NK-92 (cell line): ENCODE results near the gene ENDOG.
"Not testable (repeated sequence)": the region's sequence is repeated elsewhere in the genome, so short reads cannot be mapped to it uniquely, and the experiment has no call there.

Source experiments
- DNase-seq: peaks from one replicate; lab custom pipeline; 2025; ENCODE audit not compliant: unreplicated experiment; lab: John Stamatoyannopoulos, UW

The ENDOG gene

DNA sequence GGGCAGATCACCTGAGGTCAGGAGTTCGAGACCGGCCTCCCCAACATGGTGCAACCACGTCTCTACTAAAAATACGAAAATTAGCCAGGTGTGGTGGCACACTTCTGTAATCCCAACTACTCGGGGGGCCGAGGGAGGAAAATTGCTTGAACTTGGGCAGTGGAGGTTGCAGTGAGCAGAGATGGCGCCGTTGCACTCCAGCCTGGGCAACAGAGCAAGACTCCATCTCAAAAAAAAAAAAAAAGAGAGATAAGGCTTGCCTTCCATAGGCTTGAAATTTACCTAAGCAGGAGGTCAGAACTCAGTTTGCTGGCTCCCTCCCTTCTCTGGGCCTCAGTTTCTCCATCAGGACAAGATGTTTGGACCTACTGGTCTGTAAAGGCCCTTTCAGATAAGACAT, 10.0 kb downstream of the ENDOG start:
- DNase-seq: no peak

DNA sequence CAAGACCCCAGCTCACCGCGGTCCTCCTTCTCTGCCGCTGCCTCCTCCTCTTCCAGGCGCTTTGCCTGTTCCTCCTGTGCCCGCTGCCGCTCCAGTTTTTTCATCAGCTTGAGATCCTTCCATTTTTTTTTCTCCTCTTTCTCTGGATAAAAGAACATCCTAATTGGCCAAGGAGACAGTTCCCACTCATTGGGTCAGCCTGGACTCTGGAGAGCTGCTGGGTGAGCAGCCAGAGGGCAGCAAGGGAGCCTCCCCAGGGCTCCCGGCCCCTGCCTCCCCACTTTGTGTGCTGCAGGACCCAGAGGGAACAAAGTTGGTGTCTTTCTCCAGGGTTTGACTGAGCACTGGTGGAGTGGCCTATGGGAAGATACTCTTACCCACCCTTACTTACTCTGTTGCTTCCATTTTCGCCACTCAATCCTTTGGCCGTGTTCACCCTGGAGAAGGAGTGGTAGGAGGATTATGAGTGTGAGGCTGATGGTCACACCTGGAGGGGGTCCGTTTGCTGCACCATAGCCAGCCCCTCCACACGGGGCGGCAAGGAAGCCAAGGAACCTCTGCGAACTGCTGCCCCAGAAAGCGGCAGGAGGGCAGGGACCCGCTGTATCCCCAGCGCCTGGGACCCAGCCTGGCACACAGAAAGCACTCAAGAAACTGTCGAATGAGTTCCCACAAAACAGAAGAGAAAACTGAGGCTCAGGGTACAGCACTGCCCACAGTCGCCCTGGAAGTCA, 10.6 kb downstream of the ENDOG start:
- no peak for DNase-seq

DNA sequence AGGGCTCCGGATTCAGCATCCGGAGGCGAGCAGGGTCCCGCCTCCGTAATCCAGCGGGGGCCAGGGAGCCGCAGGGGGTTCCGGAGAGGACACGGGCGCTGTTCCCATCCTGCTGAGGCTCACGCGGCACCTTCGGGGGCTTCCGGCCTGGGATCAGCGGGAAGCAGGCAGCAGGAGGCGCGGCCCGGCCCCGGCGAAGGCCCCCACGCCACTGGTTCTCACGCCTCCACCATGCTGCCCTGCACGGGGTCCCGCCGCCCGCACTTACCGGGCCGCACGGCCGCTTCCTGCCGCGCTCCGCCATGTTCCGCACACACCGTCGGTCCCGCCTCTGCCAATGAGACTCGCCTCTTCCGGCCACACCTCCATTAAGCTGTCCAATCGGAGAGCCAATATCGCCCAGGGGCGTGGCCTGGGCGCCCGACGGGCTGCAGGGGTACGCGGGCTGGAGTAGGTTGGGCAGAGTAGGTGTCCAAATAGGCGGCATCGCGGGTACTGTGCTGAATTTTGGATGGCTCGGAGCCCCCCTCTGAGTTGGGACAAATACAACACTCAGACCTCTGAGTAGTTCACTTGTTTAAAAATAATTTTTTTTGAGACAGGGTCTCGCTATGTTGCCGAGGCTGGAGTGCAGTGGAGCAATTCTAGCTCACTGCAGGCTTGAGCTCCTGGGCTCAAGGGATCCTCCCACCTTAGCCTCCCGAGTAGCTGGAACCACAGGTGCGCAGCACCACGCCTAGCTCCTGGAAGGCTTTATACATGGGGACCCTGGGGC, 11.4 kb downstream of the ENDOG start, which contains the start of gene SPOUT1:
SPOUT1 (minus strand) TSS at position 318 of the 775 bp plus-strand sequence; CDS start at position 304, 14 bp downstream.
- DNase-seq: peak; percentile 49

DNA sequence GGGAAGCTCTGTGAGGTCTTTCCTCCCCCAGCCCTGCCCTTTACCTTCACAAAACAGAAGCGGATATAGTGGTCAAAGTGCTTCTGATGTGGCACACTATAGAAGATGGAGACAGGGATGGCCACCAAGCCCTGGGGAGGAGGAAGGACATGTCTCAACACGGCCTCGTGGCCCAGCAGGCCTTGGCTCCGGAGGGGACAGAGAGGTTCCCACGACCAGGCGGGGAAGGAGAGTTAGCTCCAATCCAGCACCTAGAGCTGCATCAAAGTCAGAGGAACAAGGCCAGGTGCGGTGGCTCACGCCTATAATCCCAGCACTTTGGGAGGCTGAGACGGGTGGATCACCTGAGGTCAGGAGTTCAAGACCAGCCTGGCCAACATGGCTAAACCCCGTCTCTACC, 15.4 kb downstream of the ENDOG start:
- no peak for DNase-seq

DNA sequence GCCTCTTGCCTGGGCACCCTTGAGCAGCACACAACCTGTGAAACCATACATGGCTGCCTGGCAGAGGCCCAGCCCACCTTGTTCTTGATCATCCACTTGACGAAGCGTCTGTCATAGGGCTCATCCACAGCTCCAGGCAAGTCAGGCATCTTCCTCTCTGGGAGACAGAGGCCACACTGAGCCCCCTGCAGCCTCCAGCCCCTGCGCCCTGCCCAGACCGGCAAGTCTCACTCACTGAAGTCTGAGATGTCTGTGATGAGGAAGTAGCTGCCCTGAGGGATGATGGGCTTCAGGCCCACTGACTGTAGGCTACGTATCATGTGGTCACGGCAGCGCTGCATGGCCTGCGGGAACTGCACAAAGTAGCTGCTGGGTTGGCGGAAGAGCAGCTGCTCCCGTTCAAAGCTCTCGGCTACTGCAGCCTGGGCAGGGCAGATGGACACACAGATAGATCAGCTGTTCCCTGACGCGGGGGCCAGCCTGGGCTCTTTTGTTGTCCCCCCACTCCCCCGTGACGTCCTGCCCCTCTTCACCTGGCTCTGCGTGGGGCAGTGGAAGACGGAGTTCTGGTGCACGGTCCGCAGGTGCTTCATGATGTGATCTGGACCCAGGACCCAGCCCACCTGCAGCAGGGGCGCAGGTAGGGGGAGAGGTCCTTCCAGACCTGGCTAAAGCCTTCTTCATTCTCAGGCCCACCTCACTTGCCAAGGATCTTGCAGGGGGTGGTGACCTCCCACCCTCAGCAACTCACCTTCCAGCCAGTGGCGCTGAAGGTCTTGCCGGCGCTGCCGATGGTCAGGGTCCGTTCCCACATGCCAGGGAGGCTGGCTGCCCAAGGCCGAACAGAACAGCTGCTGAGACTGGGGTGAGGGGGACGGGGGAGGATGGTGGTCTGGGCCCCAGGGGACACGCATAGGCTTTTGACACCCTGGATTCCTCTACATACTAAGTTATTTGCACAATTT, 17.2 kb downstream of the ENDOG start:
- DNase-seq: no peak

DNA sequence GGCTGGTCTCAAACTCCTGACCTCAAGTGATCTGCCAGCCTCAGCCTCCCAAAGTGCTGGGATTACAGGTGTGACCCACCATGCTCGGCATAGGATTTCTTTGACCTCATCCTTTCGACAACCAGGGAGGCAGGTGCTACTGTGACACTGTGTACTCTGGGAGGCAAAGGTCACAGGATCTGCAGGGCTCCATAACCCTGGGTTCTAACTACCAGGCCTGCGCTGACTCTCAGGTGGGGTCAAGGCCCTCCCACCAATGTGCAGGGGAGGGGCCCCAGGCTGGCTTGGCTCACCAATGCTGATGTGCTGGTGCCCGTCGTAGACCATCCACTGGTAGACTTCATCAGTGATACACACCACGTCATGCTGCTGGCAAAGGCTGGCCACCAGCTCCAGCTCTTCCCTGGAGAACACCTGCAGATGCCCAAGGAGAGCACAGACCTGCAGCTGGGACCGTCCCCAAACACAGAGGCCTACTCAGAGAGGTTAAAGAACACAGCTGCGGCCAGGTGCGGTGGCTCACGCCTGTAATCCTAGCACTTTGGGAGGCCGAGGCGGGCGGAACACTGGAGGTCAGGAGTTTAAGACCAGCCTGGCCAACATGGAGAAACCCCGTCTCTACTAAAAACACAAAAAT, 18.3 kb downstream of the ENDOG start:
- DNase-seq: no peak

DNA sequence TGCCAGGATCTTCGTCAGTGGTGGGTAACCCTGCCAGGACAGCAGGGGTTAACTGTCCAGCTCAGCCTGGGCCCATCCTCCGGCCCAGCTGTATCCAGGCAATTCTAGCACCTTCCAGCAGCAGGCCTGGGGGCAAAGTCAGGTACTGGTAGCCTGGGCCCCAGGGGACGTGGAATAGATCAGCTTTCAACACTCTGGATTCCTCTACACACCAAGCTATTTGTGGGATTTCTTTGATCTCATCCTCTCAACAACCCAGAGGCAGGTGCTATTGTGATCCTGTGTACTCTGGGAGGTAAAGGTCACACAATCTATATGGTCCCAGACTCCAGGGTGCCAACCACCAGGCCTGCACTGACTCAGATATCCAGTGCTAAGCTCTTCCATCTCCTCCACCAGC, 20.0 kb downstream of the ENDOG start:
- no peak for DNase-seq

DNA sequence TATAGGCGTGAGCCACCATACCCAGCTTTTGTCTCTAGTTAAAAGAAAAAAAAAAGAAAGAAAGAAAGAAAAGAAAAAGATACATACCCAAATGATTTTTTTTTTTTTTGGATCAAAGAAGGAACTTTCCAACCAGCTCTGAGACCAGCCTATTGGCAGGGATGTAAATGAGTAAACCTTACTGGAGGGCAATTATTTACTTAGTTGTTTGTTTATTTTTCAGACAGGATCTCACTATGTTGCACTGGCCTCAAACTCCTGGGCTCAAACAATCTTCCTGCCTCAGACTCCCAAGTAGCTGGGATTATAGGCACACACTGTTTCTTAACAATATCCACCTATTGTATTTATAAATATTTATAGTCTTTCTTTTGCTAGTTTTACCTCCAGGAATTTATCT, 22.2 kb downstream of the ENDOG start:
- DNase-seq: no peak

DNA sequence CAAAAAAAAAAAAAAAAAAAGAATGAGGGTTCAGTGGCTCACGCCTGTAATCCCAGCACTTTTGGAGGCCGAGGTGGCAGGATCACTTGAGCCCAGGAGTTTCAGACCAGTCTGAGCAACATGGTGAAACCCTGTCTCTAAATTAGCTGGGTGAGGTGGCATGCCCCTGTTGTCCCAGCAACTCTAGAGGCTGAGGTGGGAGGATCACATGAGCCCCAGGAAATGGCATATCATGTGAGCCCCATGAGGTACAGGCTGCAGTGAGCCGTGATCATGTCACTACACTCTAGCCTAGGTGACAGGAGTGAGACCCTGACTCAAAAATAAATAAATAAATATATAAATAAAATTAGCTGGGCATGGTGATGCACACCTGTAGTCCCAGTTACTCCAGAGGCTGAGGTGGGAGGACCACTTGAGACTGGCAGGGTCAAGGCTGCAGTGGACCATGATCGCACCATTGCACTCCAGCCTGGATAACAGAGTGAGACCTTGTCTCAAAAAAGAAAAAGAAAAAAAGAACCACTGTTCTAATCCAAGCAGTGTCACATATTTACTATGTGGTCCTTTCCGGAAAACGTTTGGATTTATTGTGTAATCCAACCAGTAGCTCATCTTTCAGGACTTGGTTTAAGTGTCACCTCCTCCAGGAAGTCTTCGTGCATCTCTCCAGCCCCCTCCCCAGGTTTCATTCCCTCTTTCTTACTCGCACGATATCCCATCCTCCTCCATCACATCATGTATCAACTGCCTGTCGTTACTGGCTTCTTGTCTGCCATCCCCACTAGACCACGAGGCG, 23.6 kb downstream of the ENDOG start:
- no peak for DNase-seq

DNA sequence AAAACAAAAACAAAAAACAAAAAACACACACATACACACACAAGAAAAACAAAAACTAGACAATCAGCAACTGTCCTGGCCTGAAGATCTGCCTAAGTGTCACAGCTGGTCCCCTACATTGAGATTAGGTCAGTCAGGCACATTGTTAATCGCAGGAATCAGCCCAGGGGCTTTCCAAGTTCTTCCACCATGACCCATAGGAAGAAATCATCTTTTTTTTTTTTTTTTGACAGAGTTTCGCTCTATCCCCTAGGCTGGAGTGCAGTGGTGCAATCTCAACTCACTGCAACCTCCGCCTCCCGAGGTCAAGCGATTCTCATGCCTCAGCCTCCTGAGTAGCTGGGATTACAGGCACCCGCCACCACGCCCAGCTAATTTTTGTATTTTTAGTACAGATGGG, 24.9 kb downstream of the ENDOG start:
- not testable (repeated sequence) for DNase-seq

DNA sequence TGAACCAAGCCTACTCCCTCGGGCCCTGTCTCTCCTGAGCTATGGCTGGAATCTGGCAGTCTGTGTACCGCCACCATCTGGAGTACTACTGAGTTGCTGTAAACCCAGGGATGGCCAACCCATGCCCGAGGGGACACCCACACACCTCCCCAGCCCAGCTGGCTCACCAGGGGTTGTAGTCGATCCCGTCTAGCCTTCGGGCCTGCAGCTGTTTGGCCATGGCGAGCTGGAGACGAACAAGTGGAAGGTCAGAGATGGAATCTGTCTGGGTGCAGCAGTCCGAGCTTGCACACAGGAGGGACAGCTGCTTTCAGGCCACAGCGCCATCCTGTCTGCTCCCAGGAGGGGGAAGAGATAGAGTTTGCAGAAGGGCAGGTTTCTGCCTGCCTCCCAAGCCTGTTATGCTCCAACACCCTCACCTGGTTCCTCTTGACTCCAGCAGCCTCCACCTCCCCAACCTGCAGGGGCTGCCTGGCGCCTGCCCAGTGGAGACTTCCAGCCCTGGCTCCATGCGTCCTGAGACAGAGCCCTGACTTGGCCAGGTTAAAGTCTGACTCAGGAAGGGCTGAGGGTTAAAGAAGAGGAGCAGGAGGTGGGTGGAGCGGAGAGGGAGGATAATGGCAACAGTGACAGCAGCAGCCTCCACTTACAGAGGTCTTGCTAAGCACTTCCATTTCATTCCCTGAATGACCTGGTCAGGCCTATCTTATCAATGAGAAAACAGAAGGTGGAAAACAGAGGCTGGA, 27.1 kb downstream of the ENDOG start:
- no peak for DNase-seq

DNA sequence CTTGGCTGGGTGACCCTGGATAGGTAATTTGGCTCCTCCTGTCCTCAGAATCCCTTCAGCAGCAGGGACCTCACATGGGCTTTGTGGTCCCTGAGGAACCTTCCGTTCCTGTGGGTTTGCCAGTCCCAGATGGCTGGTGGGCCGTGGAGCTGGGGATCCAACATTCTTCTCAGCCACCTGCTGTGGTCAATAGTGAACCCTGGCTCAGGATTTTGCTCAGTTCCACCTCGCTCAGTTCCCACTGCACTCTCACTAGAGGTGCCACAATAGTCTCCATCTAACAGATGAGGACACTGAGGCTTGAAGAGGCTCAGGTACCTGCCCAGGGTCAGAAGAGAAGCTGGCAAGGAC, 28.4 kb downstream of the ENDOG start:
- DNase-seq: no peak

DNA sequence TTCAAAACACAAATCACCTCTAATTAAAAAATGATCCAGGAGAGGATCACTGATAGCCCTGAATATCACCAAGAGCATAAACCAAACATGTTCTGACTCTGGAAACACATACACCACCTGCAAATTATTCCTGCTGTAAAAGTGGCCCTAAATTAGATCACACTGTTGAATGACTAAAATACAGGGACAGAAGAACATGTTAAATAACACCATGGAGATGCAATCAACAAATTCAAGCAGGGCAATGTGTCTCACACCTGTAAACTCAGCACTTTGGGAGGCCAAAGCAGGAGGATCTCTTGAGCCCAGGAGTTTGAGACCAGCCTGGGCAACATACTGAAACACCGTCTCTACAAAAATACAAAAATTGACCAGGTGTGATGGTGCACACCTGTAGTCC, 29.5 kb downstream of the ENDOG start:
- DNase-seq: no peak

DNA sequence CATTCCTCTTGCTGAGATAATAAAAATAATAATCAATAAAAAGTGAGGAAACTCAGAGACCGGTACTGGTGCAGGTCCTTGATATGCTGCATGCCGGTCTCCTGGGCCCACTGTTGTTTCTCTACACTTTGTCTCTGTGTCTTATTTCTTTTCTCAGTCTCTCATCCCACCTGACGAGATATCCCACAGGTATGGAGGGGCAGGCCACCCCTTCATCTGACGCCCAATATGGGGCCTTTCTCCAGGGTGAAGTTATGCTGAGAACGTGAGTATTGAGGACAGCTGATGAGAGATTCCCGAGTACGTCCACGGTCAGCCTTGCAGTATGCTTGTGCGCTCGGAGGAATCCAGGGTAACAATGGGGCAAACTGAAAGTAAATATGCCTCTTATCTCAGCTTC, 32.7 kb downstream of the ENDOG start:
- DNase-seq: not testable (repeated sequence)

DNA sequence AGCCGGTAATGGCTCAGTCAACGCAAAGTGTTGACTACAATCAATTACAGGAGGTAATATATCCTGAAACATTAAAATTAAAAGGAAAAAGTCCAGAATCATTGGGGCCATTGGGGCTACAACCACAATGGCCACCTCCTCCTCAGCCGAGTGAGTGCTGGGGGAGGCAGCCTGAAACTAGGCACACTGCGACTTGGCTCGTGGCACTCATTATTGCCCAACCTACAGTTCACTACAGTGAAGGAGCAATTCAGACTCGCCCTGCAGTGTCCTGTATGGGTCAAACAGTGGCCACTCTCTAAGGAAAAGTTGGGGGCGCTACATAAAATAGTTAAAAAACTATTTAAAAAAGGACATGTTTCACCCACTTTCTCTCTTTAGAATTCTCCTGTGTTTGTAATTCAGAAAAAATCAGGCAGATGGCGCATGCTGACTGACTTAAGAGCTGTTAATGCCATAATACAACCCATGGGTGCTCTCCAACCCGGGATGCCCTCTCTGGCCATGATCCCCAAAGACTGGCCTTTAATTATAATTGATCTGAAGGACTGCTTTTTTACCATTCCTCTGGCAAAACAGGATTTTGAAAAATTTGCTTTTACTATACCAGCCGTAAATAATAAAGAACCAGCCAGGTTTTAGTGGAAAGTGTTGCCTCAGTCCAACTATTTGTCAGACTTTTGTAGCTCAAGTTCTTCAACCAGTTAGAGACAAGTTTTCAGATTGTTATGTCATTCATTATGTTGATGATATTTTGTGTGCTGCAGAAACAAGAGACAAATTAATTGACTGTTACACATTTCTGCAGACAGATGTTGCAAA, 33.7 kb downstream of the ENDOG start:
- DNase-seq: not testable (repeated sequence)

DNA sequence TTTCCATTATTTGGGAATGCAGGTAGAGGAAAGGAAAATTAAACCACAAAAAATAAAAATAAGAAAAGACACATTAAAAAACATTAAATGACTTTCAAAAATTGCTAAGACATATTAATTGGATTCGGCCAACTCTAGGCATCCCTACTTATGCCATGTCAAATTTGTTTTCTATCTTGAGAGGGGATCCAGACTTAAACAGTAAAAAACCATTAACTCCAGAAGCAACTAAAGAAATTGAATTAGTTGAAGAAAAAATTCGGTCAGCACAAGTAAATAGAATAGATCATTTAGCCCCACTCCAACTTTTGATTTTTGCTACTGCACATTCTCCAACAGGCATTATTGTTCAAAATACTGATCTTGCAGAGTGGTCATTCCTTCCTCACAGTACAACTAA, 34.3 kb downstream of the ENDOG start:
- not testable (repeated sequence) for DNase-seq

DNA sequence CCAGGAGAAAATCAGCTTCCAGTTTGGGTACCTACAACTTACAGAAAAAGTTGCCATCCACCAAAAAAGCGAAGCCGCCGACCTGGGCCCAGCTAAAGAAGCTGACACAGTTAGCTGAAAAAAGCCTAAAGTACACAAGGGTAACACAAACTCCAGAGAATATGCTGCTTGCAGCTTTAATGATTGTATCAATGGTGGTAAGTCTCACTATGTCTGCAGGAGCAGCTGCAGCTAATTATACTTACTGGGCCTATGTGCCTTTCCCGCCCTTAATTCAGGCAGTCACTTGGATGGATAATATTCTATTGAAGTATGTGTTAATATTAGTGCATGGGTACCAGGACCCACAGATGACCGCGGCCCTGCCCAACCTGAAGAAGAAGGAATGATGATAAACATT, 36.2 kb downstream of the ENDOG start:
- not testable (repeated sequence) for DNase-seq

DNA sequence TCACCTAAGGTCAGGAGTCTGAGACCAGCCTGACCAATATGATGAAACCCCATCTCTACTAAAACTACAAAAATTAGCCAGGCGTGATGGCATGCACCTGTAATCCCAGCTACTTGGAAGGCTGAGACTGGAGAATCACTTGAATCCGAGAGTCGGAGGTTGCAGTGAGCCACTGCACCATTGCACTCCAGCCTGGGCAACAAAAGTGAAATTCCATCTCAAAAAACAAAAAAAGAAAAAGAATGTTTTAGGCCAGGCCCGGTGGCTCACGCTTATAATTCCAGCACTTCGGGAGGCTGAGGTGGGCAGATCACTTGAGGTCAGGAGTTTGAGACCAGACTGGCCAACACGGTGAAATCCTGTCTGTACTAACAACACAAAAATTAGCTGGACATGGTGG, 40.2 kb downstream of the ENDOG start:
- not testable (repeated sequence) for DNase-seq

DNA sequence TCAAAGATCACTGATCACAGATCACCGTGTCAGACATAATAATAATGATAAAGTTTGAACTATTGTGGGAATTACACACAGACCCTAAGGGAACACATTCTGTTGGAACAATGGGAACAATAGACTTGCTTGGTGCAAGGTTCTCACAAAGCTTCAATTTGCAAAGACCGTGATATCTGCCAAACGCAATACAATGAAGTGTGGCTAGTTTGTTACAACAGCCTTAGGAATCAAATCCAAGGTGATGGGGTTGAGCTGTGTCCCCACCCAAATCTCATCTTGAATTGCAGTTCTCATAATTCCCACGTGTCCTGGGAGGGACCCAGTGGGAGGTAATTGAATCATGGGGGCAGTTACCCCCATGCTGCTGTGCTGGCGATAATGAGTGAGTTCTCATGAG, 42.6 kb downstream of the ENDOG start:
- no peak for DNase-seq
